KMS-11 (cell line): ENCODE measurements around the gene SETBP1.

Experiments
- H2AFZ ChIP-seq: fragments of 200-600 bp; sonication (generic); 2 replicates; pipeline ENCODE4 v1.6.1; 2016; ENCODE audit warnings: antibody characterized with exemption, mixed run types, low read depth
- H3K27ac ChIP-seq: fragments of 200-600 bp; sonication (generic); 2 replicates; pipeline ENCODE4 v1.6.1; 2016; ENCODE audit warnings: mild to moderate bottlenecking, mixed run types
- H3K27me3 ChIP-seq: fragments of 200-600 bp; sonication (generic); 2 replicates; pipeline ENCODE4 v1.6.1; 2017; ENCODE audit warnings: mild to moderate bottlenecking, low read depth, mixed run types, moderate library complexity; ENCODE audit not compliant: insufficient read depth
- H3K36me3 ChIP-seq: fragments of 200-600 bp; sonication (generic); 2 replicates; pipeline ENCODE4 v1.6.1; 2017; ENCODE audit warnings: mild to moderate bottlenecking, mixed run types; ENCODE audit not compliant: insufficient read depth
- H3K4me1 ChIP-seq: fragments of 200-600 bp; sonication (generic); 2 replicates; pipeline ENCODE4 v1.6.1; 2016; ENCODE audit warnings: mild to moderate bottlenecking, low read depth, mixed run types; ENCODE audit not compliant: poor library complexity, severe bottlenecking
- H3K4me2 ChIP-seq: fragments of 200-600 bp; sonication (generic); 2 replicates; pipeline ENCODE4 v1.7.0; 2016; ENCODE audit warnings: mild to moderate bottlenecking, mixed run types
- H3K4me3 ChIP-seq: fragments of 200-600 bp; sonication (generic); IDR thresholded peaks from 2 replicates; pipeline ENCODE4 v1.6.1; 2017; ENCODE audit warnings: low read depth, low read length, mixed read lengths; ENCODE audit not compliant: insufficient read depth
- H3K79me2 ChIP-seq: fragments of 200-600 bp; sonication (generic); 2 replicates; pipeline ENCODE4 v1.6.1; 2016; ENCODE audit warnings: low read depth, mixed run types; ENCODE audit not compliant: insufficient read depth
- H3K9ac ChIP-seq: fragments of 200-600 bp; sonication (generic); 2 replicates; pipeline ENCODE4 v1.6.1; 2016; ENCODE audit warnings: mild to moderate bottlenecking, mixed run types
- H4K20me1 ChIP-seq: fragments of 200-600 bp; sonication (generic); 2 replicates; pipeline ENCODE4 v1.6.1; 2016; ENCODE audit warnings: mild to moderate bottlenecking, mixed run types; ENCODE audit not compliant: insufficient read depth
- CTCF ChIP-seq: fragments of 200-600 bp; sonication (generic); conservative IDR thresholded peaks from 2 replicates; pipeline ENCODE4 v1.6.1; 2017; ENCODE audit warnings: low read depth, mild to moderate bottlenecking, antibody characterized with exemption, low read length, moderate library complexity, mixed read lengths

SETBP1 gene

GRCh38 chr18:44687421-44687820 lies 6.7 kb downstream of the SETBP1 start:
- no peak for TF ChIP-seq CTCF
- Histone ChIP-seq H4K20me1 (no peaks in the 10 kb centered on the region), H3K9ac (no peak overlapping the region), H3K27ac (no peak overlapping the region), H3K79me2 (peaks cover 99% of the 10 kb centered on the region), H3K27me3 (no peaks in the 10 kb centered on the region), H3K36me3 (no peaks in the 10 kb centered on the region), H2AFZ (no peak overlapping the region), H3K4me1 (peaks cover 79% of the 10 kb centered on the region), H3K4me2 (peak overlapping the region; percentile 7; the same call in 1 of the 2 replicates), H3K4me3 (no peak overlapping the region)

GRCh38 chr18:44689736-44690135 lies 9.0 kb downstream of the SETBP1 start:
- no peak for TF ChIP-seq CTCF
- Histone ChIP-seq H3K27me3 (no peaks in the 10 kb centered on the region), H3K36me3 (no peaks in the 10 kb centered on the region), H4K20me1 (no peaks in the 10 kb centered on the region), H2AFZ (no peak overlapping the region), H3K4me3 (no peak overlapping the region), H3K4me1 (peaks cover 68% of the 10 kb centered on the region), H3K27ac (no peak overlapping the region), H3K79me2 (peaks cover 98% of the 10 kb centered on the region), H3K9ac (no peak overlapping the region), H3K4me2 (no peak overlapping the region)

GRCh38 chr18:44691148-44691925 lies 10.6 kb downstream of the SETBP1 start:
- Histone ChIP-seq H3K27me3 (no peaks in the 10 kb centered on the region), H2AFZ (no peak overlapping the region), H4K20me1 (no peaks in the 10 kb centered on the region), H3K9ac (no peak overlapping the region), H3K36me3 (no peaks in the 10 kb centered on the region), H3K4me2 (no peak overlapping the region), H3K79me2 (peaks cover 98% of the 10 kb centered on the region), H3K4me3 (no peak overlapping the region), H3K27ac (no peak overlapping the region), H3K4me1 (peaks cover 57% of the 10 kb centered on the region)
- no peak for TF ChIP-seq CTCF

- H3K36me3 ChIP-seq, result no peaks in the 10 kb centered on the region
- no peaks in the 10 kb centered on the region for H3K27me3 ChIP-seq
- no peak overlapping the region for H2AFZ ChIP-seq
- H3K79me2 ChIP-seq, result peaks cover 94% of the 10 kb centered on the region
- no peak overlapping the region for H3K4me3 ChIP-seq
- no peaks in the 10 kb centered on the region for H4K20me1 ChIP-seq
- peaks cover 39% of the 10 kb centered on the region for H3K4me1 ChIP-seq
- no peak overlapping the region for H3K9ac ChIP-seq
- no peak overlapping the region for H3K27ac ChIP-seq
- no peak overlapping the region for H3K4me2 ChIP-seq
- TF ChIP-seq CTCF, result no peak
Measured at GRCh38 chr18:44693030-44693784, 12.5 kb downstream of the SETBP1 start.
